Measurements from ENCODE around the gene LAMB2. TPM values are rescaled to one million over a fixed set of nuclear protein-coding genes. Genes with fewer than 3 reads are reported as not detected.

The LAMB2 gene
- total RNA-seq, 1 experiment from 2014 or later, result 118 TPM

- TF ChIP-seq NFYB (CRISPR knock-in tag; conservative IDR thresholded peaks at IDR 0.05; ENCODE audit: low read depth), result no peak
- no peak; the same call in none of the 2 replicates for TF ChIP-seq MYBL2 (CRISPR knock-in tag; IDR thresholded peaks at IDR 0.05)
- no peak for TF ChIP-seq ATF2 (CRISPR knock-in tag; IDR thresholded peaks at IDR 0.05; ENCODE audit: borderline replicate concordance, low read depth)
- no peak for TF ChIP-seq E2F4 (CRISPR knock-in tag; IDR thresholded peaks at IDR 0.05; ENCODE audit: borderline replicate concordance, low read depth)
- no peak for TF ChIP-seq ZNF219 (CRISPR knock-in tag; IDR thresholded peaks at IDR 0.05; ENCODE audit: borderline replicate concordance)
- TF ChIP-seq ETV6 (CRISPR knock-in tag; IDR thresholded peaks at IDR 0.05), result peak; percentile 87; the same call in 1 of the 2 replicates
- no peak for TF ChIP-seq ZMAT4 (CRISPR knock-in tag; IDR thresholded peaks at IDR 0.05)
- peak; percentile 82; the same call in 1 of the 2 replicates for TF ChIP-seq ZNF281 (CRISPR knock-in tag; IDR thresholded peaks at IDR 0.05)
- TF ChIP-seq ZNF263 (CRISPR knock-in tag; IDR thresholded peaks at IDR 0.05; ENCODE audit: low read depth), result no peak
- TF ChIP-seq ELF4 (CRISPR knock-in tag; IDR thresholded peaks at IDR 0.05; ENCODE audit: low read depth), result no peak
- TF ChIP-seq STAT6 (CRISPR knock-in tag; conservative IDR thresholded peaks at IDR 0.05; ENCODE audit: low read depth), result no peak
- no peak for TF ChIP-seq TEAD1 (CRISPR knock-in tag; IDR thresholded peaks at IDR 0.05)
- peak; percentile 90 for TF ChIP-seq SP1 (CRISPR knock-in tag; conservative IDR thresholded peaks at IDR 0.05)
- TF ChIP-seq AFF4 (CRISPR knock-in tag; IDR thresholded peaks at IDR 0.05; ENCODE audit: borderline replicate concordance), result no peak
- no peak for TF ChIP-seq CREB1 (CRISPR knock-in tag; IDR thresholded peaks at IDR 0.05)
- no peak for TF ChIP-seq CBFB (CRISPR knock-in tag; IDR thresholded peaks at IDR 0.05; ENCODE audit: low read depth)
- TF ChIP-seq GRHL2 (CRISPR knock-in tag; IDR thresholded peaks at IDR 0.05; ENCODE audit: insufficient replicate concordance, severe bottlenecking), result no peak
- peak; percentile 96 for TF ChIP-seq CTCF (IDR thresholded peaks at IDR 0.05)
- TF ChIP-seq E2F5 (CRISPR knock-in tag; IDR thresholded peaks at IDR 0.05), result no peak; the same call in 1 of the 2 replicates
- no peak for TF ChIP-seq SMAD3 (CRISPR knock-in tag; IDR thresholded peaks at IDR 0.05; ENCODE audit: borderline replicate concordance)
- no peak; the same call in 1 of the 2 replicates for TF ChIP-seq ESRRA (CRISPR knock-in tag; IDR thresholded peaks at IDR 0.05; ENCODE audit: borderline replicate concordance)
- TF ChIP-seq FOXK1 (CRISPR knock-in tag; IDR thresholded peaks at IDR 0.05), result 0 out of 2 replicates have a peak, but pooled peaks have one; percentile 52
These were observed 38.4 kb upstream of the LAMB2 start, which contains the start of gene KLHDC8B (continued) for GRCh38 chr3:49171119-49171774.
